T-helper 2 cell treated with Interferon-gamma antibody and Interleukin-4, amounts not matched to agents 100 ng/mL and 5 ng/mL, for 36 hours (primary cell): ENCODE measurements around the gene CDH18. TPM values are rescaled to one million over a fixed set of nuclear protein-coding genes. Genes with fewer than 3 reads are reported as not detected.

Experiments used
- intact Hi-C: fragments of 100-400 bp; cut with micrococcal nuclease; formaldehyde crosslinking; loops from one replicate; pipeline ENCODE4 v1.15.1; 2023
- total RNA-seq: library from RNA; stranded (reverse); gene quantifications from 2 replicates; pipeline ENCODE4 v1.2.3, GENCODE V29; 2022

The CDH18 gene
- total RNA-seq, 1 donor from 2014 or later, result not detected

- intact Hi-C loops, result no loop called here
Observed at GRCh38 chr5:19608444-19609002, 379.5 kb downstream of the CDH18 start.

DNA sequence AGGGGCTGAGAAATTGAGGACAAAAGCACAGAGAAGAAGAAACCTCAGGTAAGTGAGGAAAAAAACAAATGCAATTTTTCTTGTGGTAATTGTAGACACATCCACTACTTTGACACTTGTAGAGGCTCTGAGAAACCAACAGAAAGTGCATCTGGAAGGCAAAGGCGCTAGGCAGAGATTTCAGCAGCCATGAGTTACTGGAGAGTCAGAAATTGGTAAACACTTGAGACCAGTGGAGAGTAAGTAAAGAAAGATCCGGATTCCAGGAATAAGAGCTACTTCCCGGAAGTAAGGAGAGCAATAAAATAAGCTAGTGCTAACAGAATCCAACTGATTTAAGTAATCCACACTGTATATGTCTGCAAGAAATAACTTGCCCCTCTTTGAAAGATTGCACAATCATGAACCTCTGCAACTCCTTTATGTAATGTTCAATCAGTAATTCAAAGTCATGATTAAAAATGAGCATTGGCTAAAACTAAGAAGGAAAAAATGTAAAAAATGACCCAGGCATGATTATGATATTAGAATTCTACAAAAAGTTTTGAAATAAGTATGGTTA, 382.1 kb downstream of the CDH18 start:
- intact Hi-C loops, result no loop called here

- intact Hi-C loops, result no loop called here
Observed at GRCh38 chr5:19584131-19584530, 403.9 kb downstream of the CDH18 start.

- intact Hi-C loops, result no loop called here
Observed at GRCh38 chr5:19577882-19578281, 410.1 kb downstream of the CDH18 start.

- intact Hi-C loops, result no loop called here
Observed at GRCh38 chr5:19568004-19568403, 420.0 kb downstream of the CDH18 start.

- intact Hi-C loops, result no loop called here
Observed at GRCh38 chr5:19565466-19565865, 422.5 kb downstream of the CDH18 start.

- intact Hi-C loops, result no loop called here
Observed at GRCh38 chr5:19564036-19564435, 424.0 kb downstream of the CDH18 start.

DNA sequence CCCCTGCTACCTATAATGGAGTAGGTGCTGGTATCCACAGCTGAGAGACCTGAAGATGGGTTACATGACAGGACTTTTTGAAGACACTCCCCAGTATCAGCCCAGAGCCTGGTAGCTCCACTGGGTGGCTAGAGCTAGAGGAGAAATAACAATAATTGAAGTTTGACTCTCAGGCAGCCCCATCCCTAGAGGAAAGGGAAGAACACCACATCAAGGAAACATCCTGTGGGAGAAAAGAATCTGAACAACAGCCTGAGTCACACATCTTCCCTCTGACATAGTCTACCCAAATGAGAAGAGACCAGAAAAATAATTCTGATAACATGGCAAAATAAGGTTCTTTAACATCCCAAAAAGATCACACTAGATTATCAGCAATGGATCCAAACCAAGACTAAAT, 432.1 kb downstream of the CDH18 start:
- intact Hi-C loops, result no loop called here

DNA sequence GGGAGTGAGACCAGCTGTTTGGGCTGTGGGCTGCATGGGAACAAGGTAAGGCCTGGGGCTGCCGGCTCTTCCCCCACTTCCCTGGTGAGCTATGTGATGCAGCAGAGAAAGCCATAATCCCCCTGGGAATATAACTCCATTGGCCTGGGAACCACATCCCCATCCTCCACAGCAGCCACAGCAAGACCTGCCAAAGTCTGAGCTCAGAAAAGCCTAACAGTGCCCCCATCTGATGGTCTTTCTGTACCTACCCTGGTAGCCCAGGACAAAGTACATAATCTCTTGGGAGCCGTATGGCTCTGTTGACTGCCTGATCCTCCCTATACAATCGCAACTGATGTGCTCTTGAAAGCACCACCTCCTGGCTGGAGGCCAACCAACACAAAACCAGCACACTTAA, 432.6 kb downstream of the CDH18 start:
- intact Hi-C loops, result no loop called here

GRCh38 chr5:19554524-19554923, 433.5 kb downstream of the CDH18 start:
- intact Hi-C loops, result no loop called here

GRCh38 chr5:19547640-19548039, 440.4 kb downstream of the CDH18 start:
- intact Hi-C loops, result no loop called here

GRCh38 chr5:19546521-19546920, 441.5 kb downstream of the CDH18 start:
- intact Hi-C loops, result no loop called here

DNA sequence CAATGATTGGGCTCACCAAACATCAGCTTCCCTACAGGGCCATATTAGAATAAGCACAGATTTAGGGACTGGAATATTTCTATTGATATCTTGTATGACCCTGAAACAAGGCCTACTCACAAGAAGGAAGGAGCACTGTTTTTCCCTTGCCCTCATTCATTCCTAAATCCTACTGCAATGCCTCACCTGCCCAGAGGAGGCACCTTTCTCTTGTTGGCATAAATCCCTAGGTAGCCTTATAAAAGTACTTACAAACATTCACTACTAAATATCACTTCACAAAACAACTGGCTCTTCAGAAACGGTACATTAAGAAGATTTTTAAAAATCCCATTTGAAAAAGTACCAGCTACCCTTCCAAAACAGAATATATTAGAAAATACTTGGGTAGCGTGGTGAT, 449.4 kb downstream of the CDH18 start:
- intact Hi-C loops, result no loop called here

DNA sequence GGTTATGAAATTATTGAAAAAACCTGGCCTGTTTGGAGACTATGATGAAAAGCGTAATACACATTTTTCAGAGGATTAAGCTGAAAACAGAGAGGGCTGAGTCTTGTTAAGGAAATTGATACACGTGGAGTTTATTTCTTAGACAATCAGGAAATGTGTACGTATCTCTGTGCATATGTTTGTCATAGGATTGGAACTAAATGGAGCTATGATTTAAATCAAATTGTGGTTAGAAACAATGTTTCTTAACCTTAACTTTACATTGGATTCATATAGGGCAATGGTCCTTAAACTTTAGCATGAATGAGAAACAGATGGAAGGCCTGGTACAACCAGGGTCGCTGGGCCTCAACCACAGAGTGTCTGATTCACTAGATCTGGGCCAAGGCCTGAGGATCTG, 451.6 kb downstream of the CDH18 start:
- intact Hi-C loops, result no loop called here

DNA sequence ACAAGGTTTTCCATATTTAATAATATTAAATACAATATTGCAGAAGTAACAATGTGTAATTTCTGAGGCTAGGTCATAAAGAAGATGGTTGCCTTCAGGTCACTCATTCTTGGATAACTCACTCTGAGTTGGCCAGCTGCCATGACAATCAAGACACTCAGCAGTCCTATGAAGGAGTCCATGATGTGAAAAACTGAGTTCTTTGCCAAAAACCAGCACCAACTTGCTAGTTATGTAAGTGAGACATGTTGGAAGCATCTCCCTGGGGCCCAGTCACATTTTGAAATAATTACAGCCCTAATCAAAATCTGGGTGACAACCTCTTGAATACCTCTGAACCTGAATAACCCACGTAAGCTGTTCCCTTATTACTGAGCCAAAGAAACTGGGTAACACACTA, 453.2 kb downstream of the CDH18 start:
- intact Hi-C loops, result no loop called here

- intact Hi-C loops, result no loop called here
Observed at GRCh38 chr5:19532936-19533335, 455.1 kb downstream of the CDH18 start.

GRCh38 chr5:19531374-19531952, 456.5 kb downstream of the CDH18 start:
- intact Hi-C loops, result no loop called here

DNA sequence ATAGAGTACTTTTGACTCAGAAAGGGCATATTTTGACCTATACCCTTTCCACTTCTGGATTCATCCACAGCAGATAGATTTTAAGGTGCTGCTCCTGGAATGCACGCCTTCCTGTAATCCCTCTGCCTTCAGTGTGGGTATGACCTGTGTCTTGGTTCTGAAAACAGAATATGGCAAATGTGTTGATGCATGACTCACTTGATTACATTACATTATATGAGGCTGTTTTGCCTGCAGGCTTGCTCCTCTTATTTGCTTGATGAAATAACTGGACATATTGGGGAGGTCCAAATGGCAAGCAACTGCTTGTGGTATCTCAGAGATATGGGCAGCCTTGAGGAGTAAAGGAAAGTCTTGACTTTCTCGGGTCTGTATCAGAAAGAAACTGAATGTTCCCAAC, 468.6 kb downstream of the CDH18 start:
- intact Hi-C loops, result no loop called here

GRCh38 chr5:19498852-19499251, 489.1 kb downstream of the CDH18 start:
- intact Hi-C loops, result no loop called here

DNA sequence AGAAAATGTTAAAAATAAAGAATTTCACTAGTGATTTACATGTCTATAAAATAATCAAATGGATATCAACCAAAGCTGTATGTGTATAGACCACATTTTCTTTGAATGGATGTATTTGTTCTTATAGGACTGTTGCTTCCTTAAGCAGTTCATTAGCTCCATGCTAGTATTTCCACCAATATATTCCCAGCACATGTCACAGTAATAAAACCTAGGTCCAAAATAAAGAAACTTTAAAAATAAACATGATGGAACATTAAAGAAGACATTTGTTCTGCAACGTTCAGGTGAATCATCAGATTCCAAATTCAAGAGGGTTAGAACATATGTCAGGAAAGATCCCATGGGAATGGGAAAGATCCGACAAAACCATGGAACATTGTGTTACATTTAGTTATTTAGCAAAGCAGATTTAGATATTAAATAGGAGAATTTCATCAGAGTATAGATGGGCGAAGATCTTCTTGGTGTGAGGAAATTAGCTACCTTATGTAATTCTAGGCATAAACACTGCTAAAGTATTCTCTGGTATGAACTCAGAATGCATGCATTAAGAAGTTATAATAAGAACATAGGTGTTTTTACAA, 490.7 kb downstream of the CDH18 start:
- intact Hi-C loops, result no loop called here

DNA sequence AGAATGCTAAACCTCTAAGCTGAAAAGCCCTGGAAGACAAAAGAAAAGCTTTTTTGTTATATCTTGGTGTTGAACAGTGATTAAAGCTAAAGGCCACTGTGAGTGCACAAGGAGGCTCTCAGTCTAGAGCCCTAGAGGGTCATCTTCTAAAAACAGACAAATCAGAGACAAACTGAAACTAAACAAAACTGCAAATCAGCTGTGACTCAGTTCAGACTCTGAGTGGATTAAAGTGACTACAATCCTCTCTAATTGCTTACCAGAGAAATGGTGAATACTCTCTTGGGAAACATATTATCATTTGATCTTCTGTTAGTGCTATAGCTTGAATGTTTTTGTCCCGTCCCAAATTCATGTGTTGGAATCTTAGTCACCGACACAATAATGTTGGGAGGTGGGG, 491.9 kb downstream of the CDH18 start:
- intact Hi-C loops, result no loop called here

DNA sequence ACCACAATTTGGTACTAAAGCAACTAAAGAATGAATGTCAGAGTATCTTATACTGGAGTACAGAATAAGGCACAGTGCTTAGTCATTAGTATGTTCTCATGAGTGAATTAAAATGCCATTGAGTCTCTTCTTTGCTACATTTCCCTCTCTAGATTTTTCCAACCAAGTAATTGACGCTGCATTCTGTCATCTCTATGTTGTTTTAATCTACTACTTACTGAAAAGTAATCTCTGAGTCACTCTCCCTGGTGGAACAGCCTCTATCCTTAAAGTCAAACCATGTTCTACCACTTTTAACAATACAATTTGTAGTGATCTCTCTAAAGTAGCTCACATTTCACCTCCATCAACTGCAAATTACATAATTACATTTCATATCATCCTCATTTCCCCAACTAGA, 495.1 kb downstream of the CDH18 start:
- intact Hi-C loops, result no loop called here

DNA sequence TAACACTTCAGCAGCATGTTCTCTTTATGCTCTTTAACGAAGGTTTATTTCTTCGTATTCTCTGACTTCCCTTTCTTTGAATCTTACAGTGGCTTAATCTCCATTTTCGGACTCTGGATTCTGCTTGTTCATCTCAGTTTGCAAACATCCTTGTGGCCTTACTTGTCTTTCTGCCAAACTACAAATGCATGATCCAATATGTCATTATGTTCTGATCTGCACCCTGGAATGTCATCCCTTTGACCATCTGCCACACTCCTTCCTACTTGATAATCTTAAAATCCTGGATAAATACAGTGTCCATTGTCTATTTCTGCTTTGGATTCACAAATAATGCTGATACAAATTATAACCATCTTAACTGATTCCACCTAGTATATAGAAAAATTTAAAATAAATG, 499.2 kb downstream of the CDH18 start:
- intact Hi-C loops, result no loop called here
